Natural killer cell (primary cell): ENCODE data around the gene PTPRK. TPM values are rescaled to one million over a fixed set of nuclear protein-coding genes. Genes with fewer than 3 reads are reported as not detected.

Experiments used
- ATAC-seq, 3 donors: fragments of 150-1000 bp in 2 of 3; fragments of 200-7000 bp in 1 of 3; cut with Tn5 transposase; 1 replicate in 1 of 3; 2 replicates in 2 of 3; pipeline ENCODE4 v1.10.0; 2021; ENCODE audit warnings: mild to moderate bottlenecking in 2 of 3, moderate library complexity in 2 of 3
- DNase-seq, 2 donors: peaks; one replicate each; pipeline versions ENCODE4 v3.0.0 to v3.0.0-alpha.2; 2013 to 2021; ENCODE audit warnings: mixed read lengths in 1 of 2
- H3K27ac ChIP-seq: one replicate; pipeline ENCODE4 v1.5.1; 2013; ENCODE audit warnings: mild to moderate bottlenecking, low read length
- H3K27me3 ChIP-seq: one replicate; pipeline ENCODE4 v1.6.1; 2013; ENCODE audit warnings: low read length; ENCODE audit not compliant: control insufficient read depth, insufficient read depth
- H3K36me3 ChIP-seq: one replicate; pipeline ENCODE4 v1.6.1; 2013; ENCODE audit warnings: low read length; ENCODE audit not compliant: control insufficient read depth, insufficient read depth
- H3K4me1 ChIP-seq: one replicate; pipeline ENCODE4 v1.6.1; 2013; ENCODE audit warnings: low read length; ENCODE audit not compliant: control insufficient read depth, insufficient read depth
- H3K4me3 ChIP-seq: one replicate; pipeline ENCODE4 v1.5.1; 2013; ENCODE audit warnings: low read length
- H3K9me3 ChIP-seq: one replicate; pipeline ENCODE4 v1.6.1; 2013; ENCODE audit warnings: low read length; ENCODE audit not compliant: control insufficient read depth, insufficient read depth
- H3K27ac Mint-ChIP-seq, 2 donors: one replicate each; pipeline ENCODE4 v1.8.0; 2022; ENCODE audit warnings: mild to moderate bottlenecking in 2 of 2, mixed read lengths in 2 of 2, moderate library complexity in 1 of 2
- H3K27me3 Mint-ChIP-seq, 2 donors: one replicate each; pipeline ENCODE4 v1.8.0; 2022; ENCODE audit warnings: low read depth in 2 of 2, mixed read lengths in 2 of 2
- H3K36me3 Mint-ChIP-seq: one replicate; pipeline ENCODE4 v1.8.0; 2022; ENCODE audit warnings: mixed read lengths
- H3K4me1 Mint-ChIP-seq, 2 donors: one replicate each; pipeline ENCODE4 v1.8.0; 2022; ENCODE audit warnings: mixed read lengths in 2 of 2
- H3K4me3 Mint-ChIP-seq: one replicate; pipeline ENCODE4 v1.8.0; 2022; ENCODE audit warnings: mild to moderate bottlenecking, moderate library complexity, mixed read lengths
- H3K9me3 Mint-ChIP-seq, 2 donors: one replicate each; pipeline ENCODE4 v1.8.0; 2022; ENCODE audit warnings: mixed read lengths in 2 of 2
- CTCF ChIP-seq: fragments of 200-600 bp; IDR thresholded peaks from one replicate; pipeline ENCODE4 v1.8.0; 2022; ENCODE audit warnings: antibody characterized with exemption
- WGBS: methylation state at CpG from one replicate; pipeline ENCODE4 v1.1.7; 2013; ENCODE audit warnings: missing lambda C conversion rate; ENCODE audit not compliant: insufficient coverage; 5-methylcytosine and 5-hydroxymethylcytosine counted together
- intact Hi-C: fragments of 100-400 bp; cut with micrococcal nuclease; formaldehyde crosslinking; loops from one replicate; pipeline ENCODE4 v1.14.2; 2022
- total RNA-seq, 4 donors: library from RNA; stranded (reverse); fragments of 120-200 nt in 1 of 4; gene quantifications; one replicate each; pipeline versions ENCODE4 v1.2.3 to v1.2.4, GENCODE V29; 2013 to 2022

PTPRK gene
- total RNA-seq, 3 donors from 2014 or later (not counting 1 experiment from before 2014, with no cell fraction given), result 0.14 to 1.2 (median 0.95) TPM

DNA sequence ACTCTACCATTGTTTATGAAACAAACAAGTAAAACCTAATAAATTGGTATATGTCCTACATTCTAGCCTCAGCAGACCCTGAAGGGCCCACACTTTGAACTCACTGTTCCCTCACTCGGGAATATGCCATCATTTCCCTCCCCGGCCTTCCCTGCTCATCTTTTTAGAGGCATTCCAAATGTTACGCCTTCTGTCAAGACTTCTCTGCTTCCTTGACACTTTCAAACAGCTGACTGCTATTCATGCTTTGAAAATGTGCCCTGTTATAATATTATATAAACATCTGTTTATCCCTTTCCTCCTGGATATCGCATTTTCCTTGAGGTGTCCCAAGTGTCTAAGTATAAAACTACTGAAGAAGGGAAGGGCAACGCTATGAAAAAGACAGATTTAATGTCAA is 370.0 kb downstream of the PTPRK start:
- H3K9me3 Mint-ChIP-seq, result no peaks in the 10 kb centered on the region
- H3K4me1 Mint-ChIP-seq, result no peaks in the 10 kb centered on the region
- intact Hi-C loops, result no loop called here
- H3K36me3 ChIP-seq, result no peaks in the 10 kb centered on the region
- no peak overlapping the region for H3K4me3 Mint-ChIP-seq
- H3K9me3 ChIP-seq, result no peaks in the 10 kb centered on the region
- no peaks in the 10 kb centered on the region for H3K27me3 ChIP-seq
- DNase-seq (no peak), ATAC-seq (no peak)
- peaks cover 0 to 5% of the 10 kb centered on the region in 2 donors for H3K27me3 Mint-ChIP-seq
- H3K36me3 Mint-ChIP-seq, result no peaks in the 10 kb centered on the region
- no peaks in the 10 kb centered on the region for H3K4me1 ChIP-seq
- 83% methylated on average over 4 of the region's 5 CpGs for WGBS
- no peak overlapping the region for H3K27ac ChIP-seq
- no peak for TF ChIP-seq CTCF
- H3K4me3 ChIP-seq, result no peak overlapping the region
- no peak overlapping the region for H3K27ac Mint-ChIP-seq

- no CpG with 5 or more reads among the region's 1 CpG for WGBS
- H3K27me3 Mint-ChIP-seq, result peaks cover 0 to 5% of the 10 kb centered on the region in 2 donors
- intact Hi-C loops, result no loop called here
- DNase-seq (no peak), ATAC-seq (no peak)
- H3K9me3 ChIP-seq, result no peaks in the 10 kb centered on the region
- TF ChIP-seq CTCF, result no peak
- no peak overlapping the region for H3K4me3 ChIP-seq
- H3K27ac ChIP-seq, result no peak overlapping the region
- no peak overlapping the region for H3K27ac Mint-ChIP-seq
- no peaks in the 10 kb centered on the region for H3K36me3 Mint-ChIP-seq
- no peaks in the 10 kb centered on the region for H3K9me3 Mint-ChIP-seq
- H3K4me1 Mint-ChIP-seq, result no peaks in the 10 kb centered on the region
- no peaks in the 10 kb centered on the region for H3K4me1 ChIP-seq
- no peak overlapping the region for H3K4me3 Mint-ChIP-seq
- no peaks in the 10 kb centered on the region for H3K36me3 ChIP-seq
- H3K27me3 ChIP-seq, result no peaks in the 10 kb centered on the region
Measured at GRCh38 chr6:128149796-128150195, 370.6 kb downstream of the PTPRK start.

DNA sequence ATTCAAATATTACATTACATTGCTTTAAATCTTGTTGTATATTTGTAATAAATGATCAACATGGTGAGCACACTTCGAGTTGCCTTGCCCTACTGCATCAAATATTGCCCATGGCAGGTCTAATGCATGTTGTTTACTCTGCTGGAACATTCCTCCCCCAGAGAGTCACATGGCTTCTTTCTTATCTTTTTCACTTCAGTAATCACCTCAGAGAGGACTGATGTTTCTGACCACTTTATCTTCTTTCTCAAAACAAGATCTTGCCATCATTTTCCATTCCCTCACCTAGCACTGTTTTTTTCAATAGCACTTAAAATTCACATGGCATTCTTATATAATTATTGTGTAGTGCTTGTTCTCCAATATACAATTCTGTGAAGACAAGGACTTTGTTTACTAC is 376.1 kb downstream of the PTPRK start:
- DNase-seq, result no peak
- H3K27me3 ChIP-seq, result no peaks in the 10 kb centered on the region
- intact Hi-C loops, result no loop called here
- H3K36me3 Mint-ChIP-seq, result no peaks in the 10 kb centered on the region
- H3K27me3 Mint-ChIP-seq, result no peaks in the 10 kb centered on the region
- no peaks in the 10 kb centered on the region for H3K9me3 ChIP-seq
- H3K27ac ChIP-seq, result no peak overlapping the region
- no peaks in the 10 kb centered on the region for H3K4me1 ChIP-seq
- H3K4me1 Mint-ChIP-seq, result no peaks in the 10 kb centered on the region
- H3K36me3 ChIP-seq, result no peaks in the 10 kb centered on the region
- H3K9me3 Mint-ChIP-seq, result no peaks in the 10 kb centered on the region
- H3K4me3 ChIP-seq, result no peak overlapping the region
- no peak for ATAC-seq
- 78% methylated on average over 1 of the region's 1 CpG for WGBS
- H3K27ac Mint-ChIP-seq, result no peak overlapping the region
- no peak overlapping the region for H3K4me3 Mint-ChIP-seq
- TF ChIP-seq CTCF, result no peak

GRCh38 chr6:128141932-128142331 is 378.5 kb downstream of the PTPRK start:
- DNase-seq (no peak), ATAC-seq (no peak)
- Mint-ChIP-seq H3K4me1 (no peaks in the 10 kb centered on the region), H3K9me3 (no peaks in the 10 kb centered on the region), H3K4me3 (no peak overlapping the region), H3K27me3 (no peaks in the 10 kb centered on the region), H3K27ac (no peak overlapping the region), H3K36me3 (no peaks in the 10 kb centered on the region)
- Histone ChIP-seq H3K27ac (no peak overlapping the region), H3K4me3 (no peak overlapping the region), H3K36me3 (no peaks in the 10 kb centered on the region), H3K27me3 (no peaks in the 10 kb centered on the region), H3K9me3 (no peaks in the 10 kb centered on the region), H3K4me1 (no peaks in the 10 kb centered on the region)
- intact Hi-C loops, result no loop called here
- TF ChIP-seq CTCF, result no peak
